ENCODE results near the gene NFKB2. TPM values are rescaled to one million over a fixed set of nuclear protein-coding genes. Genes with fewer than 3 reads are reported as not detected.

NFKB2 gene
- total RNA-seq, 6 experiments from 2014 or later, result 7.5 to 46.0 (median 19.4) TPM

DNA sequence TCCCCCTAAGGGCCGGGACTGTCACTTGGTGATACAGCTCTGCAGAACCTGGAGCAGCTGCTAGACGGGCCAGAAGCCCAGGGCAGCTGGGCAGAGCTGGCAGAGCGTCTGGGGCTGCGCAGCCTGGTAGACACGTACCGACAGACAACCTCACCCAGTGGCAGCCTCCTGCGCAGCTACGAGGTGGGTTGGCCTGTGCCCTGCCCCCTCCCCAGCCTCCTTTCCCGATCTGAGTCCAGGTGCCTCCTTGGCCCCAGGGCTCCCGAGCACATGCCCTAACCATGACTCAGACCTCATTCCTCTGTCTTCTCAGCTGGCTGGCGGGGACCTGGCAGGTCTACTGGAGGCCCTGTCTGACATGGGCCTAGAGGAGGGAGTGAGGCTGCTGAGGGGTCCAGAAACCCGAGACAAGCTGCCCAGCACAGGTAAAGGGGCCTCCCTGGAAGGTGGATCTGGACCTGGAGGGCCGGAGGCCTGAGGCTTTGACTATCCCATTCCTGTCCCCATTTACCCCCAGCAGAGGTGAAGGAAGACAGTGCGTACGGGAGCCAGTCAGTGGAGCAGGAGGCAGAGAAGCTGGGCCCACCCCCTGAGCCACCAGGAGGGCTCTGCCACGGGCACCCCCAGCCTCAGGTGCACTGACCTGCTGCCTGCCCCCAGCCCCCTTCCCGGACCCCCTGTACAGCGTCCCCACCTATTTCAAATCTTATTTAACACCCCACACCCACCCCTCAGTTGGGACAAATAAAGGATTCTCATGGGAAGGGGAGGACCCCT is 6.4 kb downstream of the NFKB2 start:
- peaks cover 0 to 4% (median 0%) of the 10 kb centered on the region in 4 donors for H3K4me1 ChIP-seq
- no peak overlapping the region for H3K27ac ChIP-seq
- DNase-seq (no peak), ATAC-seq (no peak)
- no peaks in the 10 kb centered on the region for H3K27me3 ChIP-seq
- no peaks in the 10 kb centered on the region for H3K9me3 ChIP-seq
- no peak for TF ChIP-seq POLR2A (IDR thresholded peaks at IDR 0.05)
- TF ChIP-seq, protein P1, sequence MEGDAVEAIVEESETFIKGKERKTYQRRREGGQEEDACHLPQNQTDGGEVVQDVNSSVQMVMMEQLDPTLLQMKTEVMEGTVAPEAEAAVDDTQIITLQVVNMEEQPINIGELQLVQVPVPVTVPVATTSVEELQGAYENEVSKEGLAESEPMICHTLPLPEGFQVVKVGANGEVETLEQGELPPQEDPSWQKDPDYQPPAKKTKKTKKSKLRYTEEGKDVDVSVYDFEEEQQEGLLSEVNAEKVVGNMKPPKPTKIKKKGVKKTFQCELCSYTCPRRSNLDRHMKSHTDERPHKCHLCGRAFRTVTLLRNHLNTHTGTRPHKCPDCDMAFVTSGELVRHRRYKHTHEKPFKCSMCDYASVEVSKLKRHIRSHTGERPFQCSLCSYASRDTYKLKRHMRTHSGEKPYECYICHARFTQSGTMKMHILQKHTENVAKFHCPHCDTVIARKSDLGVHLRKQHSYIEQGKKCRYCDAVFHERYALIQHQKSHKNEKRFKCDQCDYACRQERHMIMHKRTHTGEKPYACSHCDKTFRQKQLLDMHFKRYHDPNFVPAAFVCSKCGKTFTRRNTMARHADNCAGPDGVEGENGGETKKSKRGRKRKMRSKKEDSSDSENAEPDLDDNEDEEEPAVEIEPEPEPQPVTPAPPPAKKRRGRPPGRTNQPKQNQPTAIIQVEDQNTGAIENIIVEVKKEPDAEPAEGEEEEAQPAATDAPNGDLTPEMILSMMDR (IDR thresholded peaks at IDR 0.05), result no peak
- WGBS (ENCODE audit: insufficient coverage, low coverage, low lambda C conversion rate, missing lambda C conversion rate), result 83% methylated on average over 7 of the region's 18 CpGs
- intact Hi-C loops (cut with DNase I), result loop anchor here in 1 of 2 donors (5.0 kb wide), 1 partner anchor 175 kb away; the partner anchor contains the start of gene ELOVL3
- no peak overlapping the region for H3K4me3 ChIP-seq
- H3K36me3 ChIP-seq, result peaks cover 0 to 32% (median under 1%) of the 10 kb centered on the region in 4 donors

DNA sequence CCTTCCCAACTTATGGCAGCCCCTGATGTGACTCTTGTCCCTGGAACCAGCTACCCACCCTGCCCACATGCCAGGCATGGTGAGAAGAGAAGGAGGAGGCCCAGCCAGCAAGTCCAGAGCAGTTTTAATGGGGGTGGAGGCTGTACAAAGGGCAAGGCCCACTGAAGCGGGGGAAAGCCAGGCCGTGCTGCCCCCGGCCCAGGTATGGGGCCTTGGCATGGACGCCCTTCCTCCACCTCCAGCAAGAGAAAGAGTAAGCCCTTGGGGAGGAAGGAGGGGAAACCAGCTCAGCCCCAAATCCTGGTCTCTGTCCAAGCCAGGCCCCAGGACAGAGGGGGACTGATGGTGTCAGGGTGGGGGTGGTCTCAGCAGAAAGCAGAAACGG is 7.0 kb downstream of the NFKB2 start:
- Histone ChIP-seq H3K9me3 (no peaks in the 10 kb centered on the region), H3K4me1 (peaks cover 0 to 4% (median 0%) of the 10 kb centered on the region in 4 donors), H3K36me3 (peaks cover 0 to 31% (median under 1%) of the 10 kb centered on the region in 4 donors), H3K27ac (no peak overlapping the region), H3K4me3 (no peak overlapping the region), H3K27me3 (no peaks in the 10 kb centered on the region)
- intact Hi-C loops (cut with DNase I), result loop anchor here in 1 of 2 donors (5.0 kb wide), 1 partner anchor 175 kb away; the partner anchor contains the start of gene ELOVL3
- 92% methylated on average over 2 of the region's 5 CpGs for WGBS (ENCODE audit: insufficient coverage, low coverage, low lambda C conversion rate, missing lambda C conversion rate)
- ATAC-seq (no peak), DNase-seq (no peak)
- no peak for TF ChIP-seq POLR2A (IDR thresholded peaks at IDR 0.05)
- TF ChIP-seq, protein P1 (IDR thresholded peaks at IDR 0.05), result no peak

DNA sequence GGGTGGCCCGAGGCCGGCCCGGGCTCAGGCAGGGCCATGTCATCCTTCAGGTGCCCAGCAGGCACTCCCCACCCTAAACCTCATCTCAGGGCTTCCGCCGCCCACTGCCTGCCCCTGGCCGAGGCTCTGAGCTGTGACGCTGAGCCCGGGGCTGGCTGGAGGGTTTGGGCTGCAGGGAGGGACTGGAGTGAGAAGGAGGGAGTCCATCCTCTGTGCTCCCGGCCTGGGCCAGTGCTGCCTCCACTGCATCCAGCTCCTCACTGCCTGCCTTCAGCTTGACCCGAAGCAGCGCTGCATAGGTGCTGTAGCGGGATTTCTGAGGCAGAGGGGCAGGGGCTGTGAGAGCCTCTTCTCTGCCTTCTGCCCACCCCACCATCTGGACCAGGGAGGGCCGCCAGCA is 7.6 kb downstream of the NFKB2 start:
- DNase-seq (no peak), ATAC-seq (no peak)
- Histone ChIP-seq H3K4me3 (no peak overlapping the region), H3K36me3 (peaks cover 0 to 25% (median under 1%) of the 10 kb centered on the region in 4 donors), H3K9me3 (no peaks in the 10 kb centered on the region), H3K27me3 (no peaks in the 10 kb centered on the region), H3K4me1 (peaks cover 0 to 4% (median 0%) of the 10 kb centered on the region in 4 donors), H3K27ac (no peak overlapping the region)
- intact Hi-C loops (cut with DNase I), result loop anchor here in 1 of 2 donors (5.0 kb wide), 1 partner anchor 176 kb away; the partner anchor contains the start of gene ELOVL3
- 20% methylated on average over 1 of the region's 13 CpGs for WGBS (ENCODE audit: insufficient coverage, low coverage, low lambda C conversion rate, missing lambda C conversion rate)
- no peak for TF ChIP-seq POLR2A (IDR thresholded peaks at IDR 0.05)
- TF ChIP-seq, protein P1 (IDR thresholded peaks at IDR 0.05), result no peak

DNA sequence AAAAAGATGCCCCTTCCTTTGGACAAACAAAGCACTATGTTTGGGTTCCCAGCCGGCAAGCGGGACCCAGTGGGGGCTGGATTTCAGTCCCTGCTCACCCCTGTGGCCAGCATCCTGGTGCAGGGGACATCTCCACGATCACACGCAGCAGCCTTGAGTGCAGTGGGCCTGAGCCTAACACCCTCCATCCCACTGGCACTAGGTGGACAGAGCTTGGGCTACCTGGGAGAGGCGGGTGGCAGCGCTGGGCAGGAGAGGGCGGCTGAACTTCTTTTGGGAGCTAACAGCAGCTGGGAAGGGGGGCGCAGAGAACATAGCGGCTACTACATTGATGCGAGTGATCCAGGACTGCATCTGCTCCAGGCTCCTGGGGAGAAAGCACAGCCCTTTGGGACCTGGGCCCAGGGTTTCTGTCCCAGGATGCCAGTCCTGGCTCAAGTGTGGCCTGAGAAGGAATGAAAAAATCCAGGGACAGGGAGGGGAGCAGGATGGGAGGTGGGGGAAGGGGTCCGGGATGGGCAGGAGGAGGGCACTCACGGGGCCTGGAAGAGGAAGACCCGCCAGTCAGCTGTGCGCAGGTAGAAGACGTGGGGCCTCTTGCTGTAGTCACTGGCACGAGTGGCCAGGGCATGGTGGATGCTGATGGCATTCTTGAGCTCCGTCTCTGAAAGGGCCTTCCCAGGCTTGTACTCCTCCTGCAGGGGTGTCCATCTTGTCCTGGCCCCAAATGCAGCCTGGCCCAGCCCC is 9.0 kb downstream of the NFKB2 start:
- H3K36me3 ChIP-seq, result peaks cover 0 to 23% (median under 1%) of the 10 kb centered on the region in 4 donors
- H3K9me3 ChIP-seq, result no peaks in the 10 kb centered on the region
- H3K4me3 ChIP-seq, result no peak overlapping the region
- no peak for TF ChIP-seq POLR2A (IDR thresholded peaks at IDR 0.05)
- TF ChIP-seq, protein P1 (IDR thresholded peaks at IDR 0.05), result no peak
- H3K4me1 ChIP-seq, result peaks cover 0 to 3% (median 0%) of the 10 kb centered on the region in 4 donors
- no peak overlapping the region for H3K27ac ChIP-seq
- ATAC-seq (no peak), DNase-seq (no peak)
- 91% methylated on average over 7 of the region's 17 CpGs for WGBS (ENCODE audit: insufficient coverage, low coverage, low lambda C conversion rate, missing lambda C conversion rate)
- intact Hi-C loops (cut with DNase I), result loop anchor here in 1 of 2 donors (5.0 kb wide), 1 partner anchor 177 kb away; the partner anchor contains the start of gene ELOVL3
- H3K27me3 ChIP-seq, result peaks cover 1 to 5% of the 10 kb centered on the region in 2 donors
